Thoracic aorta (tissue), 2 donors: ENCODE measurements around the gene CAVIN2. TPM values are rescaled to one million over a fixed set of nuclear protein-coding genes. Genes with fewer than 3 reads are reported as not detected.

ENCODE experiments used
- ATAC-seq: fragments of 150-250 bp; one replicate; pipeline ENCODE4 v1.8.0; 2017; ENCODE audit warnings: low read depth; ENCODE audit not compliant: insufficient number of reproducible peaks, low FRiP score
- DNase-seq: peaks from one replicate; pipeline ENCODE4 v3.0.0-alpha.2; 2020; ENCODE audit warnings: low spot score
- H3K27ac ChIP-seq, 2 donors: fragments of 200-600 bp; sonication (generic); 1 replicate in 1 of 2; 2 replicates in 1 of 2; pipeline ENCODE4 v1.5.1; 2016; ENCODE audit warnings: mild to moderate bottlenecking in 2 of 2, moderate library complexity in 2 of 2
- H3K27me3 ChIP-seq: fragments of 200-600 bp; sonication (generic); replicated peaks from 2 replicates; pipeline ENCODE4 v1.6.0; 2016; ENCODE audit warnings: mild to moderate bottlenecking; ENCODE audit not compliant: insufficient read depth
- H3K36me3 ChIP-seq: fragments of 200-600 bp; sonication (generic); one replicate; pipeline ENCODE4 v1.5.1; 2016
- H3K4me1 ChIP-seq, 2 donors: fragments of 200-600 bp; sonication (generic); 1 replicate in 1 of 2; 2 replicates in 1 of 2; pipeline versions ENCODE4 v1.5.1 to v1.6.0; 2016; ENCODE audit warnings: low read depth in 2 of 2, mild to moderate bottlenecking in 1 of 2; ENCODE audit not compliant: control insufficient read depth in 1 of 2
- H3K4me3 ChIP-seq: fragments of 200-600 bp; sonication (generic); 2 replicates; pipeline ENCODE4 v1.5.1; 2016; ENCODE audit warnings: mild to moderate bottlenecking
- H3K9me3 ChIP-seq: fragments of 200-600 bp; sonication (generic); 2 replicates; pipeline ENCODE4 v1.5.1; 2016
- CTCF ChIP-seq: fragments of 200-600 bp; sonication (generic); IDR thresholded peaks from one replicate; pipeline ENCODE4 v1.5.1; 2019; ENCODE audit warnings: antibody characterized with exemption
- total RNA-seq, 2 donors: library from RNA; depleted of rRNA; stranded (reverse); fragments of >200 nt; gene quantifications; one replicate each; pipeline versions ENCODE4 v1.1.0 to v1.2.3, GENCODE V29; 2016

The CAVIN2 gene
- total RNA-seq, 2 donors from 2014 or later = 14.9 to 15.0 TPM

GRCh38 chr2:191797942-191798876 is 48.7 kb downstream of the CAVIN2 start:
- no peaks in the 10 kb centered on the region for H3K27me3 ChIP-seq
- no peaks in the 10 kb centered on the region for H3K4me1 ChIP-seq
- no peak overlapping the region for H3K27ac ChIP-seq
- no peak for DNase-seq
- ATAC-seq = no peak
- TF ChIP-seq CTCF = no peak
- no peak overlapping the region for H3K4me3 ChIP-seq
- no peaks in the 10 kb centered on the region for H3K9me3 ChIP-seq
- H3K36me3 ChIP-seq = no peaks in the 10 kb centered on the region

- ATAC-seq = no peak
Measured at GRCh38 chr2:191797500-191797899, 49.4 kb downstream of the CAVIN2 start.

GRCh38 chr2:191795715-191796114 is 51.2 kb downstream of the CAVIN2 start:
- DNase-seq = no peak
- Histone ChIP-seq H3K4me3 (no peak overlapping the region), H3K9me3 (no peaks in the 10 kb centered on the region), H3K4me1 (no peaks in the 10 kb centered on the region), H3K36me3 (no peaks in the 10 kb centered on the region), H3K27me3 (no peaks in the 10 kb centered on the region), H3K27ac (no peak overlapping the region)
- no peak for ATAC-seq
- no peak for TF ChIP-seq CTCF

More at GRCh38 chr2:191797500-191797899, 49.4 kb downstream of the CAVIN2 start:
- no peaks in the 10 kb centered on the region for H3K4me1 ChIP-seq
- H3K4me3 ChIP-seq = no peak overlapping the region
- no peaks in the 10 kb centered on the region for H3K27me3 ChIP-seq
- no peaks in the 10 kb centered on the region for H3K9me3 ChIP-seq
- TF ChIP-seq CTCF = no peak
- H3K27ac ChIP-seq = no peak overlapping the region
- no peaks in the 10 kb centered on the region for H3K36me3 ChIP-seq
- DNase-seq = no peak

- ATAC-seq (no peak), DNase-seq (no peak)
- H3K27me3 ChIP-seq = no peaks in the 10 kb centered on the region
- no peaks in the 10 kb centered on the region for H3K4me1 ChIP-seq
- no peaks in the 10 kb centered on the region for H3K9me3 ChIP-seq
- no peaks in the 10 kb centered on the region for H3K36me3 ChIP-seq
- no peak for TF ChIP-seq CTCF
- H3K27ac ChIP-seq = no peak overlapping the region
- no peak overlapping the region for H3K4me3 ChIP-seq
Measured at GRCh38 chr2:191791953-191792560, 54.8 kb downstream of the CAVIN2 start.

GRCh38 chr2:191790737-191791136 is 56.2 kb downstream of the CAVIN2 start:
- no peaks in the 10 kb centered on the region for H3K27me3 ChIP-seq
- H3K36me3 ChIP-seq = no peaks in the 10 kb centered on the region
- no peak overlapping the region for H3K27ac ChIP-seq
- H3K4me1 ChIP-seq = no peaks in the 10 kb centered on the region
- ATAC-seq (no peak), DNase-seq (no peak)
- no peaks in the 10 kb centered on the region for H3K9me3 ChIP-seq
- H3K4me3 ChIP-seq = no peak overlapping the region
- TF ChIP-seq CTCF = no peak
